ENCODE data around the gene NME4. TPM values are rescaled to one million over a fixed set of nuclear protein-coding genes. Genes with fewer than 3 reads are reported as not detected.

Gene NME4
- total and polyA plus RNA-seq, 2 donors, result 34.4 to 57.1 TPM

DNA sequence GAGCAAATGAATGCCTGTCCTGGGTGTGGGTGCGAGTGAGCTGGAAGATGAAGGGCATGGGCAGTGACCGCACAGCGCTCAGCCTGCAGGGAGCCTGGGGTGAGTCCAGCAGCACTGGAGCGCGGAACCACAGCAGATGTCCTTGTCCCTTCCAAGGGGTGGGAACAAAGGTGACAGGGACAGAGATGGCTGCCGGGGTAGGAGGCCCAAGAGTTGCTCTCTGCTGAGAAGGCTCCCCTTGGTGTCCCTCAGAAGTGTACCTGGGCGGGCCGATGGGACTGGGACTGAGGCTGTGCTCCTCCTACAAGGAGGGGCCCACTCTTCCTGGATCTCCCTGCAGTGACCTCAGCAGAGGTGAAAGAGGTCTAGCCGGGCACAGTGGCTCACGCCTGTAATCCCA, 7.6 kb upstream of the NME4 start:
- WGBS, result 89% methylated on average over 10 of the region's 10 CpGs
- no peaks in the 10 kb centered on the region for H3K27me3 ChIP-seq (ENCODE audit: control insufficient read depth in 2 of 2, insufficient read depth in 1 of 2, low read length in 1 of 2)
- no peak overlapping the region for H3K27ac ChIP-seq (ENCODE audit: low read depth in 1 of 2, low read length in 1 of 2)
- peaks cover 0 to 6% of the 10 kb centered on the region in 2 donors for H3K9me3 ChIP-seq (ENCODE audit: control insufficient read depth in 2 of 2, insufficient read depth in 1 of 2, low read length in 1 of 2)
- no peaks in the 10 kb centered on the region for H3K36me3 ChIP-seq (ENCODE audit: control insufficient read depth in 2 of 2, insufficient read depth in 2 of 2, low read length in 1 of 2)
- no peak overlapping the region for H3K4me3 ChIP-seq (ENCODE audit: low read length in 2 of 2)
- peaks cover 0 to under 1% of the 10 kb centered on the region in 2 donors for H3K4me1 ChIP-seq (ENCODE audit: control insufficient read depth in 2 of 2, insufficient read depth in 2 of 2, low read length in 2 of 2)
- DNase-seq (ENCODE audit: low read depth in 6 of 9, low spot score in 9 of 9), result no peak

DNA sequence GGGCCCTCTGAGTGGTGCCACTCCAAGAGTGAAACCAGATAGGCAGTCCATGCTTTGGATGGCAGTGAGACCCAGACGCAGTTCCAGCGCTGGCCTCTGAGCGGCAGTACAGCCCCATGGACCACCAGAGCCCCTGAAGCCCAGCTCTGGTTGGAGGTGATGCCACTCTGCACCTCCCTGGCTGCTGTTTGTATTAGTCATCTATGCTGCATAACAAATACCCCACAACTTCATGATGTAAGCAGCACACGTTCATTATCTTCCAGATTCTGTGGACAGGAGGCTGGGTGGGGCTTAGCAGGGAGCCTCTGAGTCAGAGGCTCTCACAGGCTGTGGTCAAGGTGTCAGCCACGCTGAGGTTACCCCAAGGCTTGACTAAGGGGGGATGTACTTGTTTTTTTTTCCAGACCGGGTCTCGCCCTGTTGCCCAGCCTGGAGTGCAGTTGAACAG, 5.1 kb upstream of the NME4 start:
- no peak overlapping the region for H3K4me3 ChIP-seq (ENCODE audit: low read length in 2 of 2)
- H3K27me3 ChIP-seq (ENCODE audit: control insufficient read depth in 2 of 2, insufficient read depth in 1 of 2, low read length in 1 of 2), result peaks cover 0 to 12% of the 10 kb centered on the region in 2 donors
- DNase-seq (ENCODE audit: low read depth in 6 of 9, low spot score in 9 of 9), result peak in 3 of 9 donors; percentile 38 to 69 (median 67)
- 77% methylated on average over 7 of the region's 7 CpGs for WGBS
- H3K36me3 ChIP-seq (ENCODE audit: control insufficient read depth in 2 of 2, insufficient read depth in 2 of 2, low read length in 1 of 2), result no peaks in the 10 kb centered on the region
- peaks cover 0 to 7% of the 10 kb centered on the region in 2 donors for H3K4me1 ChIP-seq (ENCODE audit: control insufficient read depth in 2 of 2, insufficient read depth in 2 of 2, low read length in 2 of 2)
- peaks cover 0 to 6% of the 10 kb centered on the region in 2 donors for H3K9me3 ChIP-seq (ENCODE audit: control insufficient read depth in 2 of 2, insufficient read depth in 1 of 2, low read length in 1 of 2)
- H3K27ac ChIP-seq (ENCODE audit: low read depth in 1 of 2, low read length in 1 of 2), result no peak overlapping the region

DNA sequence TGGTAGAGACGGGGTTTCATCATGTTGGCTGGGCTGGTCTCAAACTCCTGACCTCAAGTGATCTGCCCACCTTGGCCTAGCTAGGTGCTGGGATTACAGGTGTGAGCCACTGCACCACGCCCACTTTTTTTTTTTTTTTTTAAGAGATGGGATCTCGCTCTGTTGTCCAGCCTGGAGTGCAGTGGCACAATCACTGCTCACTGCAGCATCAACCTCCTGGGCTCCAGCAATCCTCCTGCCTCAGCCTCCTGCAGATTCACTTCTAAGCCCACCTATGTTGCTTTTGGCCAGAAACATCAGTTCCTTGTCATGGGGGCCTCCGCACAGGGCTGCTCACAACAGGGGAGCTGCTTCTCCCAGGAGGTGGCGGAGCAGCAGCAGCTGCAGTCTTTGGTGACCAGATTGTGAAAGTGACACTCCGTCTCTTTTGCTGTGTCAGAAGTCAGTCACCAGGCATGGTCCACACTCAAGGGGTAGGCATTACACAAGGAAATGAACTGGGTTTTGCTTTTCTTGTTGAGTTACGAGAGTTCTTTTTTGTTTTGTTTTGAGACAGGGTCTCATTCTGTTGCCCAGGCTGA, 4.5 kb upstream of the NME4 start:
- DNase-seq (ENCODE audit: low read depth in 6 of 9, low spot score in 9 of 9), result no peak
- H3K9me3 ChIP-seq (ENCODE audit: control insufficient read depth in 2 of 2, insufficient read depth in 1 of 2, low read length in 1 of 2), result peaks cover 0 to 6% of the 10 kb centered on the region in 2 donors
- 85% methylated on average over 7 of the region's 7 CpGs for WGBS
- H3K27me3 ChIP-seq (ENCODE audit: control insufficient read depth in 2 of 2, insufficient read depth in 1 of 2, low read length in 1 of 2), result peaks cover 0 to 12% of the 10 kb centered on the region in 2 donors
- H3K27ac ChIP-seq (ENCODE audit: low read depth in 1 of 2, low read length in 1 of 2), result no peak overlapping the region
- no peaks in the 10 kb centered on the region for H3K36me3 ChIP-seq (ENCODE audit: control insufficient read depth in 2 of 2, insufficient read depth in 2 of 2, low read length in 1 of 2)
- peaks cover 0 to 7% of the 10 kb centered on the region in 2 donors for H3K4me1 ChIP-seq (ENCODE audit: control insufficient read depth in 2 of 2, insufficient read depth in 2 of 2, low read length in 2 of 2)
- H3K4me3 ChIP-seq (ENCODE audit: low read length in 2 of 2), result no peak overlapping the region

DNA sequence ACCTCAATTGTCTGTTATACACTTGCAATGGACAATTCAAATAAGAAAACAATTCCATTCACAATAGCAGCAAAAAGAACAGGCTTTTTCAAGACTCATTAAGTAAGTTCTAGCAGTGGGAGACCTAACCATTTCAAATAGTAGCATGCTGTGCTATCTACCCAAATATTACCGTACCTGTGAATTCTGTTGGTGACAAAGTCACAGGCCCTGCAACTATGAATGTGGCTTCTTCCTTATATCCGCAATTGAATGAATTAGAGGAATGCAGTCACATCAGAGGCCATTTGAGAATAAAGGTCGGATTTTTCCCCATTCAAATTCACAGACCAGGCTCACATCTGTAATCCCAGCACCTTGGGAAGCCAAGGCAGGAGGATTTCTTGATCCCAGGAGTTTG, 800 bp upstream of the NME4 start:
- WGBS, result 59% methylated on average over 3 of the region's 3 CpGs
- Histone ChIP-seq H3K27me3 (ENCODE audit: control insufficient read depth in 2 of 2, insufficient read depth in 1 of 2, low read length in 1 of 2) (peaks cover 0 to 15% of the 10 kb centered on the region in 2 donors), H3K27ac (ENCODE audit: low read depth in 1 of 2, low read length in 1 of 2) (no peak overlapping the region), H3K4me3 (ENCODE audit: low read length in 2 of 2) (no peak overlapping the region), H3K9me3 (ENCODE audit: control insufficient read depth in 2 of 2, insufficient read depth in 1 of 2, low read length in 1 of 2) (peaks cover 0 to 6% of the 10 kb centered on the region in 2 donors), H3K36me3 (ENCODE audit: control insufficient read depth in 2 of 2, insufficient read depth in 2 of 2, low read length in 1 of 2) (peaks cover 0 to 4% of the 10 kb centered on the region in 2 donors), H3K4me1 (ENCODE audit: control insufficient read depth in 2 of 2, insufficient read depth in 2 of 2, low read length in 2 of 2) (peaks cover 4 to 23% of the 10 kb centered on the region in 2 donors)
- DNase-seq (ENCODE audit: low read depth in 6 of 9, low spot score in 9 of 9), result no peak

DNA sequence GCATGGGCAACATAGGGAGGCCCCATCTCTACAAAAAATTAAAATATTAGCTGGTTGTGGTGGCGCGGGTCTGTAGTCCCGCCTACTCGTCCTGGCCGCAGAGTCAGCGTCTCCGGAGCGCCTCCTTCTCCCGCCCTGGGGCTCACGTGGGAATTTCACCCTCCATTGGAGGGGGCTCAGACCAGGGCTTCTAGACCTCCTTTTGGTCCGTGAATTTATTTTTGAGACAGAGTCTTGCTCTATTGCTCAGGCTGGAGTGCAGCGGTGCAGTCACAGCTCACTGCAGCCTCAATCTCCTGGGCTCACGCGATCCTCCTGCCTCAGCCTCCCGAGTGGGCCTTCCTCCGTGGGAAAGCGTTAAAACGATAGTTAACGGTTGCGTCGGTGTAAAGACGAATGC, 394 bp upstream of the NME4 start:
- peaks cover 0 to 4% of the 10 kb centered on the region in 2 donors for H3K36me3 ChIP-seq (ENCODE audit: control insufficient read depth in 2 of 2, insufficient read depth in 2 of 2, low read length in 1 of 2)
- peak in 1 of 9 donors; percentile 31 for DNase-seq (ENCODE audit: low read depth in 6 of 9, low spot score in 9 of 9)
- peak overlapping the region; percentile 37 to 71 for H3K4me3 ChIP-seq (ENCODE audit: low read length in 2 of 2)
- peaks cover 4 to 23% of the 10 kb centered on the region in 2 donors for H3K4me1 ChIP-seq (ENCODE audit: control insufficient read depth in 2 of 2, insufficient read depth in 2 of 2, low read length in 2 of 2)
- peaks cover 0 to 15% of the 10 kb centered on the region in 2 donors for H3K27me3 ChIP-seq (ENCODE audit: control insufficient read depth in 2 of 2, insufficient read depth in 1 of 2, low read length in 1 of 2)
- peaks cover 0 to 6% of the 10 kb centered on the region in 2 donors for H3K9me3 ChIP-seq (ENCODE audit: control insufficient read depth in 2 of 2, insufficient read depth in 1 of 2, low read length in 1 of 2)
- 2% methylated on average over 22 of the region's 22 CpGs for WGBS
- no peak overlapping the region for H3K27ac ChIP-seq (ENCODE audit: low read depth in 1 of 2, low read length in 1 of 2)

DNA sequence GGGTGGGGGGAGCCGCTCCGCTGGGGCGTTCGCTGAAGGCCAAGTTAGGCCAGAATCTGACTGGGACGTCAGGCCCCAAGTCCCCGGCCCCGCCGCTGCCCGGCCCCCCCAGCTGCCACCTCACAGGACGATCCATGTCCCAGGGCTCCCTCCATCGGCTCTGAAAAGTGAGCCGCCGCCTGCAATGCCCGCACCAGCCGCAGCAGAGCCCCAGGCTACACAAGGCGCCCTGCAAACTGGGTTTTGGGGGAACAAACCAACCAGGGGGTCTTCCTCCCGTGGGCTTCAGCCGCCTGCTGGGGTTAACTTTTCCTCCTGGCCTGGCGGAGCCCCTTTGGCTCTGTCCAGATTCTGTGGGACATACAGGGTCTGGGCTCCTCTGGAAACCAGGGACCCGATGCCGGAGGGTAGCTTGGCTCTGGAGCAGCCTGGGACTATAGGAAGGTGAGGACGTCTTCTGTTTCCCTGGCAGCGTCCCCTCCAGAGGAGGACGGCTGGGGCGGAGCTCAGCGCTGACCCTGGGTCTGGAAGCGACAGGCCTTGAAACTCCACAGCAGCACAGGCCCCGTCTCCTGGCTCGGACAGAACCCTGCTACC, 835 bp downstream of the NME4 start:
- Histone ChIP-seq H3K4me3 (ENCODE audit: low read length in 2 of 2) (no peak overlapping the region), H3K27ac (ENCODE audit: low read depth in 1 of 2, low read length in 1 of 2) (peak overlapping the region; percentile 26 to 43), H3K36me3 (ENCODE audit: control insufficient read depth in 2 of 2, insufficient read depth in 2 of 2, low read length in 1 of 2) (peaks cover 0 to 4% of the 10 kb centered on the region in 2 donors), H3K4me1 (ENCODE audit: control insufficient read depth in 2 of 2, insufficient read depth in 2 of 2, low read length in 2 of 2) (peaks cover 4 to 27% of the 10 kb centered on the region in 2 donors), H3K9me3 (ENCODE audit: control insufficient read depth in 2 of 2, insufficient read depth in 1 of 2, low read length in 1 of 2) (no peaks in the 10 kb centered on the region), H3K27me3 (ENCODE audit: control insufficient read depth in 2 of 2, insufficient read depth in 1 of 2, low read length in 1 of 2) (peaks cover 0 to 15% of the 10 kb centered on the region in 2 donors)
- no peak for DNase-seq (ENCODE audit: low read depth in 6 of 9, low spot score in 9 of 9)
- 71% methylated on average over 29 of the region's 29 CpGs for WGBS

DNA sequence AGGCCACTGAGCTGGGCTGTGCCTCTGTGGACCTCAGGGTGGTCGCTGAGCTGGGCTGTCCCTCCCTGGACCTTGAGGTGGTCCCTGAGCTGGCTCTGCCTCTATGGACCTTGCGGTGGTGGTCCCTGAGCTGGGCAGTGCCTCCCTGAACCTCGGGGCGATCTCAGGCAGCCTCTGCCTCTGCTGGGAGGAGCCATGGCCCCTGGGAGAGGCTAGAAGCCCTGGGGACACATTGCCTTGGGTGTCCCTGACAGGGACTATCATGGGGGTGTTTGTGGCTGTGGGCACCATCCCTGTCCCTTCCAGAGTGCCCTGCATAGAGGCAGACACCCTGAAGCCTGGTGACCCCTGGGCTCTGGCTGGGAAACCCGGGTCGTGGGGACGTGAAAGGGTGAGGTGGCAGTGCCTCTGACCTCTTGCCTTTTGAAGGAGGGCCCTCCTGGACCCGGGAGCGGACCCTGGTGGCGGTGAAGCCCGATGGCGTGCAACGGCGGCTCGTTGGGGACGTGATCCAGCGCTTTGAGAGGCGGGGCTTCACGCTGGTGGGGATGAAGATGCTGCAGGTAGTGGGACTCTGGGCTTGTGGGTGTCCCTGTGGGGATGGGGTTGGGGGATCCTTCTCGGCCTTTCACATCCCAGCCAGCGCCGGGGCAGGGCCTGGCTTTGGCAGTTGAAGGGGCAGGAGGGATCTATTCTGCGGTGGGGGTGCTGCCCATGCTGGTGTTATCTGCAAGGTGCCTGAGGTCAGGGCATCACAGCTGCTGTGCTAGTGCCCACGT, 1.8 kb downstream of the NME4 start:
- Histone ChIP-seq H3K4me1 (ENCODE audit: control insufficient read depth in 2 of 2, insufficient read depth in 2 of 2, low read length in 2 of 2) (peaks cover 4 to 27% of the 10 kb centered on the region in 2 donors), H3K27ac (ENCODE audit: low read depth in 1 of 2, low read length in 1 of 2) (no peak overlapping the region), H3K4me3 (ENCODE audit: low read length in 2 of 2) (no peak overlapping the region), H3K36me3 (ENCODE audit: control insufficient read depth in 2 of 2, insufficient read depth in 2 of 2, low read length in 1 of 2) (peaks cover 0 to 4% of the 10 kb centered on the region in 2 donors), H3K27me3 (ENCODE audit: control insufficient read depth in 2 of 2, insufficient read depth in 1 of 2, low read length in 1 of 2) (peaks cover 0 to 15% of the 10 kb centered on the region in 2 donors), H3K9me3 (ENCODE audit: control insufficient read depth in 2 of 2, insufficient read depth in 1 of 2, low read length in 1 of 2) (no peaks in the 10 kb centered on the region)
- no peak for DNase-seq (ENCODE audit: low read depth in 6 of 9, low spot score in 9 of 9)
- WGBS, result 96% methylated on average over 24 of the region's 24 CpGs

DNA sequence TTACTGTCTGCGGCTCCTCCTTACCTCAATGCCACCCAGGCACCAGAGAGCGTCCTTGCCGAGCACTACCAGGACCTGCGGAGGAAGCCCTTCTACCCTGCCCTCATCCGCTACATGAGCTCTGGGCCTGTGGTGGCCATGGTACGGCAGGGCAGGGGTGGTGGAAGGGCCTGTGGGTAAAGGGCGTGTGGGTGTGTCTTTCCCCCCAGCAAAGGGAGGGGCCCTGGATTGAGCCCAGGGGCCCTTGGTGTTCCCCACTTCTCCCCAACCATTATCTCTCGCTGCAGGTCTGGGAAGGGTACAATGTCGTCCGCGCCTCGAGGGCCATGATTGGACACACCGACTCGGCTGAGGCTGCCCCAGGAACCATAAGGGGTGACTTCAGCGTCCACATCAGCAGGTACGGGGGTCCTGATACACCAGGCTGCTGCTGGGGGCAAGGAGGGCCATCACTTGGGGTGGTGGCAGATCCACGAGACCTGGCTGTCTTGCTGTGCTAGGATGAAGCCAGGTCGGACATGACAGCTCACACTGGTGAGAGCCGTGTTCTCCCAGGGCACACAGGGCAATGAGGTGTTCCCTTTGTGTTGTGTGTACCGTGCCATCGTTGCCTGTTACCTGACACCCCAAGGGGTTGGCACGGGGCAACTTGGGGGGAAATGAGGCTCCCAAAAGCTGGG, 2.5 kb downstream of the NME4 start:
- H3K9me3 ChIP-seq (ENCODE audit: control insufficient read depth in 2 of 2, insufficient read depth in 1 of 2, low read length in 1 of 2), result no peaks in the 10 kb centered on the region
- H3K4me1 ChIP-seq (ENCODE audit: control insufficient read depth in 2 of 2, insufficient read depth in 2 of 2, low read length in 2 of 2), result peaks cover 4 to 27% of the 10 kb centered on the region in 2 donors
- H3K36me3 ChIP-seq (ENCODE audit: control insufficient read depth in 2 of 2, insufficient read depth in 2 of 2, low read length in 1 of 2), result peaks cover 0 to 4% of the 10 kb centered on the region in 2 donors
- peaks cover 0 to 15% of the 10 kb centered on the region in 2 donors for H3K27me3 ChIP-seq (ENCODE audit: control insufficient read depth in 2 of 2, insufficient read depth in 1 of 2, low read length in 1 of 2)
- no peak overlapping the region for H3K4me3 ChIP-seq (ENCODE audit: low read length in 2 of 2)
- no peak overlapping the region for H3K27ac ChIP-seq (ENCODE audit: low read depth in 1 of 2, low read length in 1 of 2)
- DNase-seq (ENCODE audit: low read depth in 6 of 9, low spot score in 9 of 9), result no peak
- 92% methylated on average over 22 of the region's 22 CpGs for WGBS

Measured in thymus (tissue), 11 donors.